Peyer's patch (tissue), 4 donors: Measurements from ENCODE around the gene ZNF800.

ENCODE experiments used
- CTCF ChIP-seq, 6 experiments: fragments of 450-650 bp in 4 of 6; fragments of 200-600 bp in 2 of 6; sonication (generic) in 1 of 6; IDR thresholded peaks; one replicate each; pipeline ENCODE4 v1.5.1; 2017 to 2019; ENCODE audit warnings: antibody characterized with exemption in 6 of 6, mild to moderate bottlenecking in 3 of 6, moderate library complexity in 1 of 6
- POLR2A ChIP-seq, 2 donors: fragments of 450-650 bp; IDR thresholded peaks; one replicate each; pipeline ENCODE4 v1.5.1; 2017; ENCODE audit warnings: antibody characterized with exemption in 2 of 2, mild to moderate bottlenecking in 2 of 2, moderate library complexity in 2 of 2

GRCh38 chr7:127361736-127362135, 30.8 kb downstream of the ZNF800 start:
- TF ChIP-seq POLR2A (IDR thresholded peaks at IDR 0.05) (no peak), CTCF (IDR thresholded peaks at IDR 0.05) (no peak)
